Measurements from ENCODE around the gene TMEM183A.

DNA sequence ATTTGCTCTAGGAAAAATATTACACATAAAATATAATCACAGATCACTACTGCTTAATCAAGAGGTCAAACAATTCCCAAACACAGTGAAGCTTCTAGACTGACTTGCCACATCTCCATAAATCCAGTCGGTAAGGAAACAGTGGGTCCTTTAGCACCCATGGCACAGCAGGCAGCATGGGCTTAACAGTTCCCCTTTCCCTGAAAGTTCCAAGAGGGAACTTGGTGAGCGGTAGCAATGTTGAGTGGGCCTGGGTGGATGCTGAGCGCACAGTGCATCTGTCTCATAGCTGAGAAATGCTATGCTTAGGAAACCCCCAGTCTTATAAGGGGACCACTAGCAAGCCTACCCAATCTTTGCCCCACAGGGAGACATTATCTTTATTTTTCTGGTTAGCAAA lies 32.3 kb upstream of the TMEM183A start:
- TF ChIP-seq, protein P1, sequence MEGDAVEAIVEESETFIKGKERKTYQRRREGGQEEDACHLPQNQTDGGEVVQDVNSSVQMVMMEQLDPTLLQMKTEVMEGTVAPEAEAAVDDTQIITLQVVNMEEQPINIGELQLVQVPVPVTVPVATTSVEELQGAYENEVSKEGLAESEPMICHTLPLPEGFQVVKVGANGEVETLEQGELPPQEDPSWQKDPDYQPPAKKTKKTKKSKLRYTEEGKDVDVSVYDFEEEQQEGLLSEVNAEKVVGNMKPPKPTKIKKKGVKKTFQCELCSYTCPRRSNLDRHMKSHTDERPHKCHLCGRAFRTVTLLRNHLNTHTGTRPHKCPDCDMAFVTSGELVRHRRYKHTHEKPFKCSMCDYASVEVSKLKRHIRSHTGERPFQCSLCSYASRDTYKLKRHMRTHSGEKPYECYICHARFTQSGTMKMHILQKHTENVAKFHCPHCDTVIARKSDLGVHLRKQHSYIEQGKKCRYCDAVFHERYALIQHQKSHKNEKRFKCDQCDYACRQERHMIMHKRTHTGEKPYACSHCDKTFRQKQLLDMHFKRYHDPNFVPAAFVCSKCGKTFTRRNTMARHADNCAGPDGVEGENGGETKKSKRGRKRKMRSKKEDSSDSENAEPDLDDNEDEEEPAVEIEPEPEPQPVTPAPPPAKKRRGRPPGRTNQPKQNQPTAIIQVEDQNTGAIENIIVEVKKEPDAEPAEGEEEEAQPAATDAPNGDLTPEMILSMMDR (IDR thresholded peaks at IDR 0.05 in 2 of 3, conservative IDR thresholded peaks at IDR 0.05 in 1 of 3; ENCODE audit: control insufficient read depth in 2 of 3, extremely low read depth in 1 of 3, insufficient read depth in 1 of 3, low read depth in 3 of 3, low read length in 3 of 3), result no peak
- TF ChIP-seq, protein P2, sequence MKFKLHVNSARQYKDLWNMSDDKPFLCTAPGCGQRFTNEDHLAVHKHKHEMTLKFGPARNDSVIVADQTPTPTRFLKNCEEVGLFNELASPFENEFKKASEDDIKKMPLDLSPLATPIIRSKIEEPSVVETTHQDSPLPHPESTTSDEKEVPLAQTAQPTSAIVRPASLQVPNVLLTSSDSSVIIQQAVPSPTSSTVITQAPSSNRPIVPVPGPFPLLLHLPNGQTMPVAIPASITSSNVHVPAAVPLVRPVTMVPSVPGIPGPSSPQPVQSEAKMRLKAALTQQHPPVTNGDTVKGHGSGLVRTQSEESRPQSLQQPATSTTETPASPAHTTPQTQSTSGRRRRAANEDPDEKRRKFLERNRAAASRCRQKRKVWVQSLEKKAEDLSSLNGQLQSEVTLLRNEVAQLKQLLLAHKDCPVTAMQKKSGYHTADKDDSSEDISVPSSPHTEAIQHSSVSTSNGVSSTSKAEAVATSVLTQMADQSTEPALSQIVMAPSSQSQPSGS (IDR thresholded peaks at IDR 0.05; ENCODE audit: low read length), result no peak
- TF ChIP-seq GABPA (IDR thresholded peaks at IDR 0.05; ENCODE audit: low read depth) (no peak), EP300 (IDR thresholded peaks at IDR 0.05; ENCODE audit: borderline replicate concordance in 1 of 2, control insufficient read depth in 1 of 2, low read depth in 2 of 2, low read length in 2 of 2) (no peak), NR2C1 (IDR thresholded peaks at IDR 0.05) (no peak)
- TF ChIP-seq, protein P3, sequence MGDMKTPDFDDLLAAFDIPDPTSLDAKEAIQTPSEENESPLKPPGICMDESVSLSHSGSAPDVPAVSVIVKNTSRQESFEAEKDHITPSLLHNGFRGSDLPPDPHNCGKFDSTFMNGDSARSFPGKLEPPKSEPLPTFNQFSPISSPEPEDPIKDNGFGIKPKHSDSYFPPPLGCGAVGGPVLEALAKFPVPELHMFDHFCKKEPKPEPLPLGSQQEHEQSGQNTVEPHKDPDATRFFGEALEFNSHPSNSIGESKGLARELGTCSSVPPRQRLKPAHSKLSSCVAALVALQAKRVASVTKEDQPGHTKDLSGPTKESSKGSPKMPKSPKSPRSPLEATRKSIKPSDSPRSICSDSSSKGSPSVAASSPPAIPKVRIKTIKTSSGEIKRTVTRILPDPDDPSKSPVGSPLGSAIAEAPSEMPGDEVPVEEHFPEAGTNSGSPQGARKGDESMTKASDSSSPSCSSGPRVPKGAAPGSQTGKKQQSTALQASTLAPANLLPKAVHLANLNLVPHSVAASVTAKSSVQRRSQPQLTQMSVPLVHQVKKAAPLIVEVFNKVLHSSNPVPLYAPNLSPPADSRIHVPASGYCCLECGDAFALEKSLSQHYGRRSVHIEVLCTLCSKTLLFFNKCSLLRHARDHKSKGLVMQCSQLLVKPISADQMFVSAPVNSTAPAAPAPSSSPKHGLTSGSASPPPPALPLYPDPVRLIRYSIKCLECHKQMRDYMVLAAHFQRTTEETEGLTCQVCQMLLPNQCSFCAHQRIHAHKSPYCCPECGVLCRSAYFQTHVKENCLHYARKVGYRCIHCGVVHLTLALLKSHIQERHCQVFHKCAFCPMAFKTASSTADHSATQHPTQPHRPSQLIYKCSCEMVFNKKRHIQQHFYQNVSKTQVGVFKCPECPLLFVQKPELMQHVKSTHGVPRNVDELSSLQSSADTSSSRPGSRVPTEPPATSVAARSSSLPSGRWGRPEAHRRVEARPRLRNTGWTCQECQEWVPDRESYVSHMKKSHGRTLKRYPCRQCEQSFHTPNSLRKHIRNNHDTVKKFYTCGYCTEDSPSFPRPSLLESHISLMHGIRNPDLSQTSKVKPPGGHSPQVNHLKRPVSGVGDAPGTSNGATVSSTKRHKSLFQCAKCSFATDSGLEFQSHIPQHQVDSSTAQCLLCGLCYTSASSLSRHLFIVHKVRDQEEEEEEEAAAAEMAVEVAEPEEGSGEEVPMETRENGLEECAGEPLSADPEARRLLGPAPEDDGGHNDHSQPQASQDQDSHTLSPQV (IDR thresholded peaks at IDR 0.05), result no peak

All from GM12878 (cell line).